Measurements from ENCODE around the gene CHN1.

CHN1 gene

GRCh38 chr2:174788291-174788929, 216.8 kb downstream of the CHN1 start:
- Histone ChIP-seq H3K79me2 (ENCODE audit: control insufficient read depth, low read length) (no peaks in the 10 kb centered on the region), H3K9me3 (ENCODE audit: control insufficient read depth, insufficient read depth, low read length) (no peaks in the 10 kb centered on the region), H3K27me3 (ENCODE audit: control insufficient read depth, low read length) (0 out of 2 replicates have a peak, but pooled peaks cover 2% of the 10 kb centered on the region), H3K9me2 (replicated peaks; ENCODE audit: control insufficient read depth, low read length) (no peaks in the 10 kb centered on the region), H3F3A (ENCODE audit: control insufficient read depth, insufficient read depth) (no peaks in the 10 kb centered on the region), H4K20me1 (ENCODE audit: control insufficient read depth, insufficient read depth, low read depth, low read length) (no peaks in the 10 kb centered on the region), H3K36me3 (ENCODE audit: control insufficient read depth, low read length) (no peaks in the 10 kb centered on the region), H3K4me1 (ENCODE audit: control insufficient read depth, low read length) (no peaks in the 10 kb centered on the region), H3K27ac (ENCODE audit: low read depth, low read length) (no peak overlapping the region), H3K4me3 (ENCODE audit: low read length) (no peak overlapping the region), H3K4me2 (ENCODE audit: low read length) (no peak overlapping the region)
- TF ChIP-seq CTCF (IDR thresholded peaks at IDR 0.05; ENCODE audit: low read depth, low read length, poor library complexity, severe bottlenecking) (no peak), EZH2phosphoT487 (IDR thresholded peaks at IDR 0.05; ENCODE audit: borderline replicate concordance, low read length) (no peak)

GRCh38 chr2:174787487-174788205, 217.5 kb downstream of the CHN1 start:
- TF ChIP-seq EZH2phosphoT487 (IDR thresholded peaks at IDR 0.05; ENCODE audit: borderline replicate concordance, low read length), result no peak
- no peak for TF ChIP-seq CTCF (IDR thresholded peaks at IDR 0.05; ENCODE audit: low read depth, low read length, poor library complexity, severe bottlenecking)
- Histone ChIP-seq H3K27me3 (ENCODE audit: control insufficient read depth, low read length) (0 out of 2 replicates have a peak, but pooled peaks cover 2% of the 10 kb centered on the region), H3K27ac (ENCODE audit: low read depth, low read length) (no peak overlapping the region), H3K4me2 (ENCODE audit: low read length) (no peak overlapping the region), H3K36me3 (ENCODE audit: control insufficient read depth, low read length) (no peaks in the 10 kb centered on the region), H3K4me3 (ENCODE audit: low read length) (no peak overlapping the region), H3K9me2 (replicated peaks; ENCODE audit: control insufficient read depth, low read length) (no peaks in the 10 kb centered on the region), H3K79me2 (ENCODE audit: control insufficient read depth, low read length) (no peaks in the 10 kb centered on the region), H3K4me1 (ENCODE audit: control insufficient read depth, low read length) (no peaks in the 10 kb centered on the region), H4K20me1 (ENCODE audit: control insufficient read depth, insufficient read depth, low read depth, low read length) (no peaks in the 10 kb centered on the region), H3K9me3 (ENCODE audit: control insufficient read depth, insufficient read depth, low read length) (no peaks in the 10 kb centered on the region), H3F3A (ENCODE audit: control insufficient read depth, insufficient read depth) (no peaks in the 10 kb centered on the region)

- Histone ChIP-seq H3K9me3 (ENCODE audit: control insufficient read depth, insufficient read depth, low read length) (no peaks in the 10 kb centered on the region), H3F3A (ENCODE audit: control insufficient read depth, insufficient read depth) (no peaks in the 10 kb centered on the region), H3K79me2 (ENCODE audit: control insufficient read depth, low read length) (no peaks in the 10 kb centered on the region), H3K4me3 (ENCODE audit: low read length) (no peak overlapping the region), H3K36me3 (ENCODE audit: control insufficient read depth, low read length) (no peaks in the 10 kb centered on the region), H3K4me2 (ENCODE audit: low read length) (no peak overlapping the region), H4K20me1 (ENCODE audit: control insufficient read depth, insufficient read depth, low read depth, low read length) (no peaks in the 10 kb centered on the region), H3K27ac (ENCODE audit: low read depth, low read length) (no peak overlapping the region), H3K9me2 (replicated peaks; ENCODE audit: control insufficient read depth, low read length) (no peaks in the 10 kb centered on the region), H3K4me1 (ENCODE audit: control insufficient read depth, low read length) (no peaks in the 10 kb centered on the region), H3K27me3 (ENCODE audit: control insufficient read depth, low read length) (0 out of 2 replicates have a peak, but pooled peaks cover 2% of the 10 kb centered on the region)
- TF ChIP-seq EZH2phosphoT487 (IDR thresholded peaks at IDR 0.05; ENCODE audit: borderline replicate concordance, low read length) (no peak), CTCF (IDR thresholded peaks at IDR 0.05; ENCODE audit: low read depth, low read length, poor library complexity, severe bottlenecking) (no peak)
Observed at GRCh38 chr2:174786066-174786725, 219.0 kb downstream of the CHN1 start.
